ENCODE measurements around the gene ASB15. TPM values are rescaled to one million over a fixed set of nuclear protein-coding genes. Genes with fewer than 3 reads are reported as not detected.
"Not testable (repeated sequence)": the region's sequence is repeated elsewhere in the genome, so short reads cannot be mapped to it uniquely, and the experiment has no call there.

ASB15 gene
- total RNA-seq = not detected

- DNase-seq = no peak
- Mint-ChIP-seq H3K4me1 (no peaks in the 10 kb centered on the region), H3K27ac (no peak within 1 kb of the TSS), H3K27me3 (peaks cover 2% of the 10 kb centered on the region), H3K9me3 (no peaks in the 10 kb centered on the region), H3K36me3 (ENCODE audit: low read depth) (no peaks in the 10 kb centered on the region), H3K4me3 (no peak within 1 kb of the TSS)
- POLR2A ChIA-PET = no interaction called here
- CTCF ChIA-PET = no interaction called here
Measured at GRCh38 chr7:123601530-123601929, at the start of gene ASB15. ASB15 (plus strand) TSS chr7:123601821; CDS start chr7:123614503, 12,682 bp downstream.

- H3K9me3 Mint-ChIP-seq, H3K4me3 Mint-ChIP-seq, H3K27ac Mint-ChIP-seq, DNase-seq, POLR2A ChIA-PET, H3K27me3 Mint-ChIP-seq, CTCF ChIA-PET: not testable (repeated sequence)
- Mint-ChIP-seq H3K4me1 (peaks cover 16% of the 10 kb centered on the region), H3K36me3 (ENCODE audit: low read depth) (peaks cover 31% of the 10 kb centered on the region)
Measured at GRCh38 chr7:123552134-123552533, 49.5 kb upstream of the ASB15 start.

GRCh38 chr7:123552641-123553040, 49.0 kb upstream of the ASB15 start:
- Mint-ChIP-seq H3K27me3 (no peaks in the 10 kb centered on the region), H3K27ac (no peak overlapping the region), H3K4me1 (peaks cover 12% of the 10 kb centered on the region), H3K4me3 (no peak overlapping the region), H3K36me3 (ENCODE audit: low read depth) (peaks cover 28% of the 10 kb centered on the region), H3K9me3 (no peaks in the 10 kb centered on the region)
- ChIA-PET POLR2A (no interaction called here), CTCF (no interaction called here)
- no peak for DNase-seq

- POLR2A ChIA-PET = no interaction called here
- H3K36me3 Mint-ChIP-seq (ENCODE audit: low read depth) = peaks cover 27% of the 10 kb centered on the region
- H3K27ac Mint-ChIP-seq = no peak overlapping the region
- no peaks in the 10 kb centered on the region for H3K27me3 Mint-ChIP-seq
- H3K4me1 Mint-ChIP-seq = peaks cover 12% of the 10 kb centered on the region
- no peak overlapping the region for H3K4me3 Mint-ChIP-seq
- DNase-seq = no peak
- peaks cover under 1% of the 10 kb centered on the region for H3K9me3 Mint-ChIP-seq
- CTCF ChIA-PET = no interaction called here
Measured at GRCh38 chr7:123553159-123553558, 48.5 kb upstream of the ASB15 start.

GRCh38 chr7:123555484-123555883, 46.1 kb upstream of the ASB15 start:
- peaks cover 18% of the 10 kb centered on the region for H3K36me3 Mint-ChIP-seq (ENCODE audit: low read depth)
- no peak for DNase-seq
- peaks cover 8% of the 10 kb centered on the region for H3K4me1 Mint-ChIP-seq
- ChIA-PET POLR2A (no interaction called here), CTCF (no interaction called here)
- H3K27ac Mint-ChIP-seq = no peak overlapping the region
- H3K4me3 Mint-ChIP-seq = no peak overlapping the region
- H3K27me3 Mint-ChIP-seq = no peaks in the 10 kb centered on the region
- peaks cover 5% of the 10 kb centered on the region for H3K9me3 Mint-ChIP-seq

GRCh38 chr7:123557016-123557397, 44.6 kb upstream of the ASB15 start:
- ChIA-PET POLR2A (no interaction called here), CTCF (interaction anchor here (0.7 to 1.4 kb wide), 2 partner anchors 63 to 192 kb away, joined by 4 to 5 read pairs; partner anchors contain the start of gene WASL)
- Mint-ChIP-seq H3K9me3 (peaks cover 5% of the 10 kb centered on the region), H3K27me3 (peaks cover 3% of the 10 kb centered on the region), H3K36me3 (ENCODE audit: low read depth) (peaks cover 13% of the 10 kb centered on the region), H3K4me1 (peaks cover 8% of the 10 kb centered on the region), H3K4me3 (no peak overlapping the region), H3K27ac (no peak overlapping the region)
- no peak for DNase-seq

GRCh38 chr7:123557398-123558288, 44.0 kb upstream of the ASB15 start, which contains the start of gene NDUFA5:
NDUFA5 (minus strand) TSS chr7:123557818; CDS start chr7:123557795, 23 bp downstream.
- Mint-ChIP-seq H3K4me3 (no peak within 1 kb of the TSS), H3K36me3 (ENCODE audit: low read depth) (peaks cover 9% of the 10 kb centered on the region), H3K27me3 (peaks cover 3% of the 10 kb centered on the region), H3K4me1 (peaks cover 7% of the 10 kb centered on the region), H3K9me3 (peaks cover 5% of the 10 kb centered on the region), H3K27ac (no peak within 1 kb of the TSS)
- POLR2A ChIA-PET = interaction anchor here (0.6 to 0.9 kb wide), 4 partner anchors 10 to 232 kb away, joined by 3 to 4 read pairs (median 4); no protein-coding TSS in a partner anchor
- CTCF ChIA-PET = interaction anchor here (0.6 to 1.4 kb wide), 5 partner anchors 9 to 192 kb away, joined by 3 to 5 read pairs (median 4); partner anchors contain the start of gene WASL
- peak; percentile 99 for DNase-seq

GRCh38 chr7:123558289-123558874, 43.2 kb upstream of the ASB15 start:
- Mint-ChIP-seq H3K36me3 (ENCODE audit: low read depth) (peaks cover 2% of the 10 kb centered on the region), H3K4me1 (no peaks in the 10 kb centered on the region), H3K4me3 (no peak overlapping the region), H3K27ac (no peak overlapping the region), H3K27me3 (peaks cover 3% of the 10 kb centered on the region), H3K9me3 (peaks cover 5% of the 10 kb centered on the region)
- no peak for DNase-seq
- ChIA-PET CTCF (interaction anchor here (0.6 to 1.4 kb wide), 4 partner anchors 8 to 181 kb away, joined by 3 to 5 read pairs (median 4); no protein-coding TSS in a partner anchor), POLR2A (interaction anchor here (0.6 to 0.9 kb wide), 4 partner anchors 9 to 231 kb away, joined by 3 to 4 read pairs (median 4); no protein-coding TSS in a partner anchor)

GRCh38 chr7:123562121-123562520, 39.5 kb upstream of the ASB15 start:
- H3K27ac Mint-ChIP-seq = no peak overlapping the region
- peaks cover 2% of the 10 kb centered on the region for H3K36me3 Mint-ChIP-seq (ENCODE audit: low read depth)
- POLR2A ChIA-PET = no interaction called here
- H3K9me3 Mint-ChIP-seq = peaks cover 5% of the 10 kb centered on the region
- peaks cover 7% of the 10 kb centered on the region for H3K27me3 Mint-ChIP-seq
- H3K4me1 Mint-ChIP-seq = no peaks in the 10 kb centered on the region
- H3K4me3 Mint-ChIP-seq = no peak overlapping the region
- CTCF ChIA-PET = no interaction called here
- DNase-seq = no peak

- Mint-ChIP-seq H3K27ac (no peak overlapping the region), H3K4me3 (no peak overlapping the region), H3K36me3 (ENCODE audit: low read depth) (no peaks in the 10 kb centered on the region), H3K27me3 (peaks cover 8% of the 10 kb centered on the region), H3K9me3 (no peaks in the 10 kb centered on the region), H3K4me1 (no peaks in the 10 kb centered on the region)
- POLR2A ChIA-PET = no interaction called here
- no peak for DNase-seq
- CTCF ChIA-PET = no interaction called here
Measured at GRCh38 chr7:123569352-123570010, 32.1 kb upstream of the ASB15 start.

- Mint-ChIP-seq H3K27me3 (peaks cover 11% of the 10 kb centered on the region), H3K27ac (no peak overlapping the region), H3K4me1 (no peaks in the 10 kb centered on the region), H3K36me3 (ENCODE audit: low read depth) (no peaks in the 10 kb centered on the region), H3K9me3 (no peaks in the 10 kb centered on the region), H3K4me3 (no peak overlapping the region)
- DNase-seq = no peak
- POLR2A ChIA-PET = no interaction called here
- CTCF ChIA-PET = no interaction called here
Measured at GRCh38 chr7:123570390-123571182, 31.0 kb upstream of the ASB15 start.

GRCh38 chr7:123571187-123571586, 30.4 kb upstream of the ASB15 start:
- Mint-ChIP-seq H3K36me3 (ENCODE audit: low read depth) (no peaks in the 10 kb centered on the region), H3K9me3 (no peaks in the 10 kb centered on the region), H3K4me1 (no peaks in the 10 kb centered on the region), H3K27me3 (peaks cover 10% of the 10 kb centered on the region), H3K4me3 (no peak overlapping the region), H3K27ac (no peak overlapping the region)
- ChIA-PET CTCF (no interaction called here), POLR2A (no interaction called here)
- no peak for DNase-seq

All from activated CD4-positive, alpha-beta T cell treated with anti-CD3 and anti-CD28 coated beads, Interleukin-2, amount 10 ng/mL, durations not matched to agents 7 days and 5 days (primary cell).